B cell (primary cell): ENCODE data around the gene ATXN7L3B.

Experiments used
- EZH2 ChIP-seq: IDR thresholded peaks from 2 replicates; pipeline ENCODE4 v1.6.1; 2012; ENCODE audit warnings: borderline replicate concordance, low read depth, mild to moderate bottlenecking, moderate library complexity, low read length; ENCODE audit not compliant: insufficient read depth, poor library complexity, severe bottlenecking
- TF ChIP-seq, protein P1 (sequence below): fragments of 200-600 bp; IDR thresholded peaks from one replicate; pipeline ENCODE4 v1.8.0; 2022; ENCODE audit warnings: antibody characterized with exemption, mild to moderate bottlenecking

DNA sequence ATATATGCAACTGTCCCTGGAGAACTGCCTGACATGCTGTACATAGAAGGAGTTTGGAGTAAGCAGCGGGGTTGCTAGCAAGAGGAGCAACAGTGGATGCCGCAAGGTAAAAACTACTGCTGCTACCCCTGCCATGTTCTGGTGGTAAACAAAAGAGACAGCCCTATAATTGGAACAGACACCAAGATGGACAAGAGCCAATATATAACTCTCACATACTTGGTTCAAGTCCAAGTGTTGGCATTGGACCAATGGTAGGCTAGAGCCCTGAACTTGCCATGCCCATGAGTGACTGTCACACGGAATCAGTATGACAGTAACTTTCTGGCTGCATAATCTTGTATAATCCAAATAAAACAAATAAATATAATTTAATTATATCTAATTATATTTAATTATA, 13.7 kb downstream of the ATXN7L3B start:
- TF ChIP-seq, protein P1, sequence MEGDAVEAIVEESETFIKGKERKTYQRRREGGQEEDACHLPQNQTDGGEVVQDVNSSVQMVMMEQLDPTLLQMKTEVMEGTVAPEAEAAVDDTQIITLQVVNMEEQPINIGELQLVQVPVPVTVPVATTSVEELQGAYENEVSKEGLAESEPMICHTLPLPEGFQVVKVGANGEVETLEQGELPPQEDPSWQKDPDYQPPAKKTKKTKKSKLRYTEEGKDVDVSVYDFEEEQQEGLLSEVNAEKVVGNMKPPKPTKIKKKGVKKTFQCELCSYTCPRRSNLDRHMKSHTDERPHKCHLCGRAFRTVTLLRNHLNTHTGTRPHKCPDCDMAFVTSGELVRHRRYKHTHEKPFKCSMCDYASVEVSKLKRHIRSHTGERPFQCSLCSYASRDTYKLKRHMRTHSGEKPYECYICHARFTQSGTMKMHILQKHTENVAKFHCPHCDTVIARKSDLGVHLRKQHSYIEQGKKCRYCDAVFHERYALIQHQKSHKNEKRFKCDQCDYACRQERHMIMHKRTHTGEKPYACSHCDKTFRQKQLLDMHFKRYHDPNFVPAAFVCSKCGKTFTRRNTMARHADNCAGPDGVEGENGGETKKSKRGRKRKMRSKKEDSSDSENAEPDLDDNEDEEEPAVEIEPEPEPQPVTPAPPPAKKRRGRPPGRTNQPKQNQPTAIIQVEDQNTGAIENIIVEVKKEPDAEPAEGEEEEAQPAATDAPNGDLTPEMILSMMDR, result no peak
- TF ChIP-seq EZH2, result no peak
